NCI-H1048 (cell line): ENCODE measurements around the gene ZNF584.
"Not testable (repeated sequence)": the region's sequence is repeated elsewhere in the genome, so short reads cannot be mapped to it uniquely, and the experiment has no call there.

ENCODE experiments used
- DNase-seq: peaks from one replicate; lab custom pipeline; 2025; lab: John Stamatoyannopoulos, UW

ZNF584 gene

DNA sequence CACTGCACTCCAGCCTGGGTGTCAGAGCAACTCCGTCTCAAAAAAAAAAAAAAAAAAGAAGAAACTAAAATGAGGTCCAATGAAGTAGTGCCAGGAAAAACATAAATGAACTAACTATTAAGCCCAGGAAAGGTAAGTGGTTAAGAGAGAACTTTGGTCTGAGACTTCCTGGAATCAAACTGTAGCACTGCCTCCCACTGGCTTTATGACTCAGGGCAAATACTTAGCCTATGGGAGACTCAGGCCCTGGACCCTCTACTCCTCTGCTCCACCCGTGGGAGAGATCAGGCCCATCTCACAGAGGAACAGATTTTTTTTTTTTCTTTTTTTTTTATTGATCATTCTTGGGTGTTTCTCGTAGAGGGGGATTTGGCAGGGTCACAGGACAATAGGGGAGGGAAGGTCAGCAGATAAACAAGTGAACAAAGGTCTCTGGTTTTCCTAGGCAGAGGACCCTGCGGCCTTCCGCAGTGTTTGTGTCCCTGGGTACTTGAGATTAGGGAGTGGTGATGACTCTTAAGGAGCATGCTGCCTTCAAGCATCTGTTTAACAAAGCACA is 4.5 kb upstream of the ZNF584 start:
- not testable (repeated sequence) for DNase-seq

DNA sequence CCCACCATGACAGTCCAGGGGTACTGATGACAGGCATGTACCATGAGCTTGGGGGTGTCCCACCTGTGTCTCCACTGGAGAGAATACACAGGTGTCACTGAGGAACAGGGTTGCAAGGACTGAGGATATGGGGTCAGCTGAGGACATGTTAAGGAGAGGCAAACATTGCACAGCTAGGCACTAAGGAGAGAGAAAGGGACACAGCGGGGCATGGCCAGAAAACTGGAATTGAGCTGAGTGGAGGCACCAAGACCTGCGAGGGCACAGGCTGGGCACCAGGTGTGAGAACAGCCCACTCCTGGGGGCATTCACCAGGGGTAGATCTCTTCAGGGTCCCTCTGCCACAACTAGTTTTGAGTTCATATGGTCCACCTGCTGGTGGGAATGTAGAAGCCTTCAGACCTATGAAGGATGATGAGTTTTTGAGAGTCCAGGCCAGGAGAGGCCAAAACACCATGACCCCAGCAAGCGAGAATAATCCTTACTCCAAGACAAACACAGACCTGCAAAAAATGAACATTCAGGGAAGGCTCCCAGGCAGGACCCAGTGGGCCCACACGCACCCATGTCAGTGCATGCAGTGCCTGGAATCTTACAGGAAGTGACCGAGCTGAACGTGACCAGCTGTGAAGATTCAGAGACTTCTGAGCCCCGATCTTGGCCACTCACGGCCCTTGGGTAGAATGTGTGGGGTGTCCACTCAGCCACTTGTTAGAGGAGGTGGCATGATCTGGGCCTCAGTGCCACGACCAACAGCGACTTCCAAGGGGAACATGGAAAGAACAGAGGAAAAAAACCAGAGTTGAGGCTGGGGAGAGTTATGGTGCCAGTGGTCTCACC is 1.4 kb upstream of the ZNF584 start:
- DNase-seq: no peak

DNA sequence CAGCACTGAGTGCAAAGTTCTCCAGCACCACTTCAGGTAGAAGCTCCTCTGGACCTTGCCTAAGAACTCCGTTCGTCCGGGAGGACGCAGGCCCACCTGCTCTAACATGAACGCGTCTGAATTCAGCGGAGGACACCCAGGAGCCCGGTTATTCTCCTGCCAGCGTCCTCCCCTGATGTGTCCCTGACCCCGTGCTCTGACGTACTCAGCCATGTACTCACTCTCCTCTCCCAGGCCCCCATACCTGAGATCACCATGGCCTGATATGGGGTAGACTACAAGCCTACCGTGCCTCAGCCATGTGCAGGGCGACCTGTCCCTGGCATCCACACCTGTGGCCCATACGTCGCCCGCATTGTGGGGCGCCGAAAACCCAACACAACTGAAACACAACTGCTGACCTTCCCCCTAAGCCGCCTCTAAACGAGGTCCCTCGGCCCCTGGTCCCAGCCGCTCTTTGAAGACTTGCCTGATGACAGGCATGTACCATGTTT is 744 bp upstream of the ZNF584 start:
- no peak for DNase-seq

DNA sequence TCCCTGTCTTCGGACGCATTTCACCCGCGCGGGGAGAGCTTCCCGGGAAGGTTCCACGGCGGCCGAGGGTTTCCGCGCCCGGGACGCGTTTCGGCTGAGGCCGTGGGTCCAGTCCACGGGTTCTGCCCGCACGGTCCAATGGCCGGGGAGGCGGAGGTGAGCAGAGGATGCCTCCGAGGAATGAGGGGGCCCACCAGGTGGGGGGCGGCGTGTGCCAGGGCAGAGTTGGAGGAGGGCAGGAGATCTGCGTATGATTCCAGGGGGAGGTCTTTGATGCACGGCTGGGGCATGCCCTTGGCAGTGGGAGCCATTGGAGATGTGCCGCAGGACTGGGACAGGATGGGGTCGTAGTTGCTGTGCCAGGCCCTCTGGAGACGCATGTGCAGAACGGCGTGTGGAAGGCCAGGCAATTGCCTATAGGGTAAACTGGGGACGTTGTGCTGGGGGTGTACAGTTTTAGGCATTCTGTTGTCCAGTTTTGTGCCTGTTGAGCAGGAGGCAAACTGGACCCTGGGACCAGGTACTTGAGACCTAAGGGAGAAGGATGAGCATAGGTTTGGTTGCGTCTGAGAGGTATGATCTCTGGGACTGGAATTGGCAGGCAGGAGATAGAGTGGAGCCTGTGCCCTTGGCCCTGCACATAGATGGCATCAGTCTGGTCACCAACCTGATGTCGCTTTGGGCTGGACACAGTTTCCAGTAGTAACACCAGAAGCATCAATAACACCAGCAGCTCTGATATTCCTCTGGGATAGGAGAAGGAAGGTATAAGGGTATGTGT is 751 bp downstream of the ZNF584 start:
- DNase-seq: no peak

DNA sequence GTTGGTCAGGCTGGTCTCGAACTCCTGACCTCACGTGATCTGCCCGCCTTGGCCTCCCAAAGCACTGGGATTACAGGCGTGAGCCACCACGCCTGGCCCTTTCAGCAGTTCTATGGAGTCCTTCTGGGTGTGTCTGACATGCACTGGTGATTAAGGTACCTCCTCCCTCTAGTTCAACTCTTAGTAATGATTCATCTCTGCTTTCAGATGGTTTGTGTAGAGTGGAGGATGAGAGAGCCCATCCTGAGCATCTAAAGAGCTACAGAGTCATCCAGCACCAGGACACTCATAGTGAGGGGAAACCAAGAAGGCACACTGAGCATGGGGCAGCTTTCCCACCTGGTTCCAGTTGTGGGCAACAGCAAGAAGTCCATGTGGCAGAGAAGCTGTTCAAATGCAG is 8.2 kb downstream of the ZNF584 start:
- DNase-seq: no peak

DNA sequence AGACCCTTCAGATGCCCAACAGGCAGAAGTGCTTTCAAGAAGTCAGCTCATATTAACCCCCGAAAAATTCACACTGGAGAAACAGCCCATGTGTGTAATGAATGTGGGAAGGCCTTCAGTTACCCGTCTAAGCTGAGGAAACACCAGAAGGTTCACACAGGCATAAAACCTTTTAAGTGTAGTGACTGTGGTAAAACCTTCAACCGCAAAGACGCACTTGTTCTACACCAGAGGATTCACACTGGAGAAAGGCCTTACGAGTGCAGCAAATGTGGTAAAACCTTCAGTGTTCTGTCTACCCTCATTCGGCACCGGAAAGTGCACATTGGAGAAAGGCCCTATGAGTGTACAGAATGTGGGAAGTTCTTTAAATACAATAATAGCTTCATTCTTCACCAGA is 8.6 kb downstream of the ZNF584 start:
- DNase-seq: no peak

DNA sequence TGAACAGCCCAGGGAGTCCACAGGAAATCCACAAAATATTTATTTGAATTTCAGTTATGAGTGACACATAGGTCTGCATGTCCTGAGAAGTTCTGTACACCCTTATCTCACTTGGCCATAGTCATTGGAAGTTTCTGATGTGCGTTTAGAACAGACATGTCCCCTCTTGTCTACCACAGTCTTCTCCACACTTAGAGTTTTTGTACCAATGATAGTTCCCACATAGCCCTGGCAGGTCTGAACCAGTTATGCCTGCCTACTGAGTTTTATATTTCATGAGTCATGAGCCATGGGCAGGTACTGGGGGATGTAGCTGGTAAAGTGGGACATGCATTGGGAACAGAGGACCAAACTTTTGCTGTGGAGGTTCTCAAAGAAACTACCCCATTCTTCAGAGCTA is 20.2 kb downstream of the ZNF584 start:
- no peak for DNase-seq

DNA sequence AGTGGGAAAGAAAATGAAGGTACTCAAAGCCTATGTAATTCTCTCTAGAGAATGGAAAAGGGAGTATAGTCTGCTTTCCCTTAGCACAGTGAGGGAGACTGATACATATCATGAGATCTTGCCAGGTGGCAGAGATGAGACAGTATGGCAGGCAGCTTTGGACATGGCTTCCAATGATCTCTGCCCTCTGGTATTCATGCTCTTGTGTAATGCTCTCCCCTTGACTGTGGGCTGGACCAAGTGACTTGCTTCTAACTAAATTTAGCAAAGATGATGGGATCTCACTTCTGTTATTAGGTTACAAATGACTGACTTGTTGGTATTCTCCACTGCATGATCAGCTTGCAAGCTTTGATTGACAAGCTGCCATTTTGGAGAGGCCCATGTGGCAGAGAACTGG is 21.3 kb downstream of the ZNF584 start:
- no peak for DNase-seq

DNA sequence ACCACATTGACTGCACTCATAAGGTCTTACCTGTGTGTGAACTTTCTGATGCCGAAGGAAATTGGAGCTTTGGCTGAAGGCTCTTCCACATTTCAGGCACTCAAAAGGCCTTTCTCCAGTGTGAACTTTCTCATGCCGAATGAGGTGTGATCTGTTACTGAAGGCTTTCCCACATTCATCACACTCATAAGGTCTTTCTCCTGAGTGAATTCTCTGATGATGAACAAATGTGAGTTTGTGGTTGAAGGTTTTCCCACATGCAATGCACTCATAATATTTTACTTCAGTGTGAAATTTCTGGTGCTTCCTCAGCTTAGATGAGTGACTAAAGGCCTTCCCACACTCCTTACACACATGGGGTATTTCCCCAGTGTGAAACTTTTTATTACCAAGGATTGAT is 25.8 kb downstream of the ZNF584 start:
- DNase-seq: no peak

DNA sequence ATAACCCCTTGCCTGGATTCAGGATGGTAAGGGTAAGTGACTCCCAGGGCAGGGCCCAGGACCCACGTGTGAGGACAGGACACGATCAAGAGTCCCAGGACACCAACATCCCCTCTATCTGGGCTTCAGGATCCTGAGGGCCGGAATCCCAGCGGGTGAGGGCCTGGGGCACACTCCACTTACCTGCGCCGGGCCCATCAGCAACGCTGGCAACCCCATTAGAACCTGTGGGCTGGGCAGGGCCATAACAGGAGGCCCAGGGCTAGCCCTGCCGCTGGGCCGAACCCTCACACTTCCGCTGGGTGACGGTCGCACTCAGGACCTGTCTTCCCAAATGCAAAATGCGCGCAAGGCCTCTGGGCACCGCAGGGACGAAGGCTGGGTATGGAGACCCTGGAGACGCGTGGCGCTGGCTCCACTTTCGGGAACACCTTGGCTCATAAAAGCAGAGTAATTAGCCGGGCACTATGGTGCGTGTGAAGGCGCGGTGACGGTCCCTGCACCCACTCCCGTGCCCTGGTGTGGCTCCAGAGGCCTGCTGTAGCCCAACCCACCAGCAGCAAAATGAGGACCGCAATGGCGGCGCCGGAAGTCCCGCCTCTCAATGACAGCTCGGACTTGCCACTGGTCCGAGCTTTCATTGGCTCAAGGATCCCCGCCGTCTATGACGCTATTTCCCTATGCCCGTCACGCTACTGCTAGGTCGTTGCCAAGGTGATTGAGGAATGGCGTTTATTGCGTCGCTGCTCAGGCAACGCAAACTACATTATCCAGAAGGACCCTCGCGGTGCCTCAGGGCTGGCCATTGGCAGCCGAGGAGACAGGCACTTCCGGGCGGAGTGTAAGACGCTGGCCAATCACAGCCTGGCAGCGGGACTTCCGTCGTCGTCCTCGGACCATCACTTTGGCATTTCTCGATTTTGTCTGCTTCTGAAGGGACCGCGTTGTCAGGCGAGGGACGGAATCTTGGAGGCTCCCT is 31.4 kb downstream of the ZNF584 start, which contains the start of gene ZNF132:
Gene ZNF132, minus strand, starts transcription at position 578 of the 979 bp plus-strand sequence. Its CDS starts 332 bp downstream, at position 246.
- DNase-seq: no peak

DNA sequence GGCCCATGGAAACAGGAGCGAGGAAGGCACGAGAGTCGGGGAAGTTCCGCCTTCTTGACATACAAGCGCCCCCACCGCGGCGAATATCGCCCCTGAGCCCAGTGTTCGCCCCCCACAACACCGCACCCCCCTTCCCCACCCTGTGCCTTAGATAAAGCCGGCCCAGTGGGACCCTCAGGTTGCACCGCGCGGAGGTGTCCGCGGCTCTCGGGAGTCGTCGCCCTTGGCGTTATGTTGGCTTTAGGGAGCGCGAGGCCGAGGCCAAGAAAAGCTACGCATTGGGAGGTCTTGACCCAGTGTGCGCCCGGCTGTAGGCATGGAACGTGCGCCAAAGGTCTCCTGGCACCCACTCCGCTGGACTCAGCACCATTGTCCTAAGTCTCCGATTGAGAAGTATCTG is 32.1 kb downstream of the ZNF584 start:
- no peak for DNase-seq

DNA sequence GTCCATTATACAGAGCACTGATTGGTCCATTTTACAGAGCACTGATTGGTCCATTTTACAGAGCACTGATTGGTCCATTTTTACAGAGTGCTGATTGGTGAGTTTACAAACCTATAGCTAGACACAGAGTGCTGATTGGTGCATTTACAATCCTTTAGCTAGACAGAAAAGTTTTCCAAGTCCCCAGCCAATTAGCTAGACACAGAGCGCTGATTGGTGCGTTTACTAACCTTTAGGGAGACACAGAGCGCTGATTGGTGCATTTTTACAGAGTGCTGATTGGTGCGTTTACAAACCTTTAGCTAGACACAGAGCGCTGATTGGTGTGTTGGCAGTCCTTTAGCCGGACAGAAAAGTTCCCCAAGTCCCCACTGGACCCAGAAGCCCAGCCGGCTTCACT is 34.5 kb downstream of the ZNF584 start:
- not testable (repeated sequence) for DNase-seq

DNA sequence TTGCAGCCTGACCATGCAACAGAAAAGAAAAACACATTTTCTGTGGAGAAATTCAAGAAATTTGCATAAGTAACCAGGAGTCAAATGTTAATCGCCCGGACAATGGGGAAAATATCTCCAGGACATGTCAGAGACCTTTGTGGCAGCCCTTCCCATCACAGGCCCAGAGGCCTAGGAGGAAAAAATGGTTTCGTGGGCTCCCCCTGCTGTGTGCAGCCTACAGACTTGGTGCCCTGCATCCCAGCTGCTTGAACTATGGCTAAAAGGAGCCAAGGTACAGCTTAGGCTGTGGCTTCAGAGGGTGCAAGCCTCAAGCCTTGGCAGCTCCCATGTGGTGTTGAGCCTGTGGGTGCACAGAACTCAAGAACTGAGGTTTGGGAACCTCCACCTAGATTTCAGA is 40.4 kb downstream of the ZNF584 start:
- DNase-seq: not testable (repeated sequence)

DNA sequence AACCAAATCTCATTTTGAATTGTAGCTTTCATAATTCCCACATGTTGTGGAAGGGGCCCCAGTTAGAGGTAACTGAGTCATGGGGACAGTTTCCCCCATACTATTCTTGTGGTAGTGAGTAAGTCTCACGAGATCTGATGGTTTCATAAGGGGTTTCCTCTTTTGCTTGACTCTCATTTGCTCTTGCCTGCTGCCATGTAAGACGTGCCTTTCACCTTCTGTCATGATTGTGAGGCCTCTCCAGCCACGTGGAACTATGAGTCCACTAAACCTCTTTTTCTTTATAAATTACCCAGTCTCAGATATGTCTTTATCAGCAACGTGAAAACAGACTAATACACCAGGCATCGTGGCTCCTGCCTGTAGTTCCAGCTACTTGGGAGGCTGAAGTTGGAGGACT is 41.5 kb downstream of the ZNF584 start:
- DNase-seq: not testable (repeated sequence)

DNA sequence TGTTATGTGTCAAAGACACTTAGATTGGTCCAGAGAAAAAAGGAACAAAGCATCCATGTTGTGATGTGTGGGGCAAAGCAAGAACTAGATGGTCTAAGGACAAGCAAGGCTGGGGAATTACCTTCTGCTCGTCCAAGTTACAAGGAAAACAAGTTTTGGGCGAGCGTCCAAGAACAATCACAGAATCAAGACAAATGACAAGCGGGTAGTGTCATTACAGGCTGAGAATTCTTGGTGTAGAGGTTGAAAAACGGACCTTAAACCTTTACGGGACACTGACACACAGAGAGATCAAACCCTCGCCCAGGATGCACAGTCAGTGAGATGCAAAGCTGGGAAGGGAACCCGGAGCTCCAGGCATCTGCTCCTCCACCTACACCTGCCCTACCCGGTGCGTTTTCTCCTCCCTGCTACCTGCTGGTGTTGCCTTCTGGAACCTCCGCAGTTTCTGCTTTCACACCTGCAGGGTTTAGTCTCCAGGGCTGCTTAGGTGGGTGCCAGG is 42.5 kb downstream of the ZNF584 start:
- no peak for DNase-seq

DNA sequence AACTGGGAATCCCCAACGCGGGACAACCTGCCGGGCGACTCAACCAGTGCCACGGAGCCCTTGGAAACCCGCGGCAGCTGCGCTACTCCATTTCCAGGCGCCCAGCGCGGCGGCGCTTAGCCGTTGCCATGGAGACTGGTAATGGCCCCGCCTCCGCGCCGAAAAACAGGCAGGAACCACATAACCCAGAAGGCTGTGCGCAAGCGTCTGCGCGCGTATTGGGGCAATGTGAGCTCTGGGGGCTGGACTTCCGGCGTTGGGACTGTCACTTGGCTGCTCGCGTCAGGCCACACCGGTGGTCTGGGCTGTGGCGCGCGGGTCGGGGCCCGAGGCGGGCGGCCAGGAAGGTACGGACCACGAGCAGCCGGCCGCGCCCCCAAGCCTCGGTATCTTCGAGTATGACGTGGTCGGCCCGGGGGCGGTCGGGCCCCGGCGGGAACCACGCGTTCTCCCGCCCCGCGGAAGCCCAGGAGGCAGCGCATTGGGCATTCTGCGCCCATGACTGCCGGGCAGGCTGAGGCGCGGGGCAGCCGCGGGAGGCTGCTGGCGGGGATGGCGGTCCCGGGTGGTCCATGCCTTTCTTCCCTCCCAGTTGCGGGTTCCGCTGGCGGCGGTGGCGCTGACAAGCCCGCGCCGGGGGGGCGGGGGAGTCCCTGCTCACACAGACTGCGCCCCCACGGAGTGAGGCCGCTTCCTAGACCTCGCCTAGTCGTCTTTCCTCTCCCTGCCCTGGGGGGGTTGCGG is 43.1 kb downstream of the ZNF584 start, which contains the start of gene ZNF324B:
Gene ZNF324B, plus strand, starts transcription at position 265 of the 744 bp plus-strand sequence. CDS start 2,080 bp downstream, outside the sequence.
- peak; percentile 86 for DNase-seq

DNA sequence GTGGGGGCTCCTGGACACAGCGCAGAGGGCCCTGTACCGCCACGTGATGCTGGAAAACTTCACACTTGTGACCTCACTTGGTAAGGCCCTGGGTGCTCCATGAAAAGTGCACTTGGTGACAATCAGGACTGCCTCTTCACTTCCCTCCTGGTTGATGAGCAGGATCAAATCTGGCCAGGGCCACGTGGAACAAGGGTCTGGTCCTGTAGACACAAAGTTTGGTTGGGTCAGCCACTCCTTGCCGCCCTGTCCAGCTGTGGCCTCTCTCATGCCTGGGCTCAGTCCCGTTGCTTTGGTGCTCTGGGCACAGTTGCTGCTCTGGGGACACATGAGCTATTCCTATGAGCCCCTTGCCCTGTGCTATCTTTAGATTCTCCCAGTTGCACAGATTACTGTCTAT is 45.3 kb downstream of the ZNF584 start:
- no peak for DNase-seq

DNA sequence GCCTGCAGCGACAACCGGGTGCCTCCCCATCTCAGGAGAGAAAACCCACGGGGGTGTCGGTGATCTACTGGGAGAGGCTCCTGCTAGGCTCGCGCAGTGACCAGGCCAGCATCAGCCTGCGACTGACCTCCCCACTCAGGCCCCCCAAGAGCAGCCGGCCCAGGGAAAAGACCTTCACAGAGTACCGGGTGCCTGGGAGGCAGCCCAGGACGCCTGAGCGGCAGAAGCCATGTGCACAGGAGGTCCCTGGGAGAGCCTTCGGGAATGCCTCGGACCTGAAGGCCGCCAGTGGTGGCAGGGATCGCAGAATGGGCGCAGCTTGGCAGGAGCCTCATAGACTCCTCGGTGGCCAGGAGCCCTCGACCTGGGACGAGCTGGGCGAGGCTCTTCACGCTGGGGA is 46.9 kb downstream of the ZNF584 start:
- no peak for DNase-seq

DNA sequence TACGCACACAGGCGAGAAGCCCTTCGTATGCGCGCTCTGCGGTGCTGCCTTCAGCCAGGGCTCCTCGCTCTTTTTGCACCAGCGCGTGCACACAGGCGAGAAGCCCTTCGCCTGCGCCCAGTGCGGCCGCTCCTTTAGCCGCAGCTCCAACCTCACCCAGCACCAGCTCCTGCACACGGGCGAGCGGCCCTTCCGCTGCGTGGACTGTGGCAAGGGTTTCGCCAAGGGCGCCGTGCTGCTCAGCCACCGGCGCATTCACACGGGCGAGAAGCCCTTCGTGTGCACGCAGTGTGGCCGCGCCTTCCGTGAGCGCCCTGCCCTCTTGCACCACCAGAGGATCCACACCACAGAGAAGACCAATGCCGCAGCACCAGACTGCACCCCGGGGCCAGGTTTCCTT is 47.7 kb downstream of the ZNF584 start:
- DNase-seq: no peak

DNA sequence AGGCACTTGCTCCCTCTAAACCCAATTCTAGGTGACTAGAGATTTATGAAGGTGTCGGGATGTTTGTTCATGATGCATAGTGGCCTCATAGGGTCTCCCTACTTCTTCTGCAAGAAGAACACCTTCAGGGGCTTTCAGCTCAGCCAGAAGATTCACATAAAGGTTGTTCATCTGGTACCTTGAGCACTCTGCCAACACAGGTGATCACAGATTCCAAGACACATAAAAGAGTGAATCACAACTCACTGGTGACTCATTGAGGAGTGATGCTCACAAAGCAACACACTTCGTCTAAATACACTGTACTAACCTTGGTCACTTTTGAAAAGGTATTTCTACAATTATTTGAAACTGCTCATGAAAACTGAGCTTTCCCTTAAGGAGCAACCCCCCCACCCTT is 51.6 kb downstream of the ZNF584 start:
- no peak for DNase-seq
